NOMO-1 treated with dmso at 0.1 percent for 144 hours (cell line): ENCODE data around the gene NLRP7.
"Not testable (repeated sequence)": the region's sequence is repeated elsewhere in the genome, so short reads cannot be mapped to it uniquely, and the experiment has no call there.

Experiments used
- DNase-seq: peaks from one replicate; lab custom pipeline; 2025; ENCODE audit not compliant: unreplicated experiment; lab: John Stamatoyannopoulos, UW

NLRP7 gene

GRCh38 chr19:54947381-54947780 lies at the start of gene NLRP7:
Gene NLRP7 (minus strand): TSS chr19:54947530.
- DNase-seq: no peak

- no peak for DNase-seq
Measured at GRCh38 chr19:54995561-54995960, 48.2 kb upstream of the NLRP7 start.

- not testable (repeated sequence) for DNase-seq
Measured at GRCh38 chr19:54989531-54989930, 42.2 kb upstream of the NLRP7 start.

GRCh38 chr19:54982562-54982961 lies 35.2 kb upstream of the NLRP7 start:
- not testable (repeated sequence) for DNase-seq

GRCh38 chr19:54973229-54974090 lies 26.1 kb upstream of the NLRP7 start:
- not testable (repeated sequence) for DNase-seq

- DNase-seq: not testable (repeated sequence)
Measured at GRCh38 chr19:54971446-54971845, 24.1 kb upstream of the NLRP7 start.

- no peak for DNase-seq
Measured at GRCh38 chr19:54969647-54970046, 22.3 kb upstream of the NLRP7 start.

- DNase-seq: no peak
Measured at GRCh38 chr19:54967611-54968010, 20.3 kb upstream of the NLRP7 start.

- DNase-seq: not testable (repeated sequence)
Measured at GRCh38 chr19:54965055-54965454, 17.7 kb upstream of the NLRP7 start.

- peak; percentile 48 for DNase-seq
Measured at GRCh38 chr19:54959840-54960239, 12.5 kb upstream of the NLRP7 start.

GRCh38 chr19:54955376-54955775 lies 8.0 kb upstream of the NLRP7 start:
- no peak for DNase-seq

GRCh38 chr19:54953345-54953713 lies 6.0 kb upstream of the NLRP7 start:
- DNase-seq: not testable (repeated sequence)

GRCh38 chr19:54952591-54953344 lies 5.4 kb upstream of the NLRP7 start:
- peak; percentile 30 for DNase-seq

GRCh38 chr19:54950580-54950979 lies 3.2 kb upstream of the NLRP7 start:
- DNase-seq: not testable (repeated sequence)

- no peak for DNase-seq
Measured at GRCh38 chr19:54949412-54949811, 2.1 kb upstream of the NLRP7 start.

- DNase-seq: not testable (repeated sequence)
Measured at GRCh38 chr19:54943772-54944361, 3.5 kb downstream of the NLRP7 start.

GRCh38 chr19:54939538-54939937 lies 7.8 kb downstream of the NLRP7 start:
- DNase-seq: not testable (repeated sequence)

GRCh38 chr19:54938906-54939305 lies 8.4 kb downstream of the NLRP7 start:
- DNase-seq: no peak

GRCh38 chr19:54937926-54938325 lies 9.4 kb downstream of the NLRP7 start:
- DNase-seq: peak; percentile 51

GRCh38 chr19:54928299-54928698 lies 19.0 kb downstream of the NLRP7 start:
- DNase-seq: no peak

GRCh38 chr19:54923276-54923675 lies 24.1 kb downstream of the NLRP7 start:
- no peak for DNase-seq

- DNase-seq: no peak
Measured at GRCh38 chr19:54921082-54921481, 26.2 kb downstream of the NLRP7 start.
